ENCODE data around the gene METTL27.
"Not testable (repeated sequence)": the region's sequence is repeated elsewhere in the genome, so short reads cannot be mapped to it uniquely, and the experiment has no call there.

Gene METTL27

DNA sequence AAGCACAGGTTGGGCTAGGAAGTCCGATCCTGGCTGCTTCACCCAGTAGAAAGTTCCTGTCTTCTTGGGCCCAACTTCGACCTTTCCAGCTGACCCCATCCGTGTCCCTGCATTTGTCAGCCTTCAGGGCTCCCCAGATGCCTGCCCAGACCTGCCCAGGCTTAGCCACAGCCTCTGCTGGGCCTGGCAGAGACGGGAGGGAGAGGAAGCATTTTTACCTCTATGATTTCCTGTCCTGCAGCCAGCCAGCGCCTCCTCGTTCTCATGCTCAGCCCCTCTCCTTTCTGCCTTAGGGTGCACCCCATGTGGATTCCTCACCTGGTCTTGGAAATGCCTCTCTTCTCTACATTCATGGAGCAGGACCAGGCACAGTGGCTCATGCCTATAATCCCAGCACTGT, 3.7 kb downstream of the METTL27 start:
- no peak for DNase-seq (ENCODE audit: low spot score)

DNA sequence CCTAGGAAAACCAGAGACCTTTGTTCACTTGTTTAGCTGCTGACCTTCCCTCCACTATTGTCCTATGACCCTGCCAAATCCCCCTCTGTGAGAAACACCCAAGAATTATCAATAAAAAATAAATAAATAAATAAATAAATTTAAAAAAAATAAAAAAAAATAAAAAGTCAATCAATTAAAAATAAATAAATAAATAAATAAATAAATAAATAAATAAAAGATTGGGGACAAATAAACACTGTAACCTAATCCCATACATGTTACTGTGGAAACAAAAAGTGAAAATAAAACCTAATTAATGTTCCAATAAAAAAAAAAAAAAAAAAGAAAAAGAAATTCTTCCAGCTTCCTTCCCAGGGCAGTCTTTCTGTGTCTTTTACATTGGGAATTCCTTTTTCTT, 5.1 kb downstream of the METTL27 start:
- not testable (repeated sequence) for DNase-seq (ENCODE audit: low spot score)

- DNase-seq (ENCODE audit: low spot score): no peak
These were observed 7.6 kb downstream of the METTL27 start for GRCh38 chr7:73834626-73835191.

DNA sequence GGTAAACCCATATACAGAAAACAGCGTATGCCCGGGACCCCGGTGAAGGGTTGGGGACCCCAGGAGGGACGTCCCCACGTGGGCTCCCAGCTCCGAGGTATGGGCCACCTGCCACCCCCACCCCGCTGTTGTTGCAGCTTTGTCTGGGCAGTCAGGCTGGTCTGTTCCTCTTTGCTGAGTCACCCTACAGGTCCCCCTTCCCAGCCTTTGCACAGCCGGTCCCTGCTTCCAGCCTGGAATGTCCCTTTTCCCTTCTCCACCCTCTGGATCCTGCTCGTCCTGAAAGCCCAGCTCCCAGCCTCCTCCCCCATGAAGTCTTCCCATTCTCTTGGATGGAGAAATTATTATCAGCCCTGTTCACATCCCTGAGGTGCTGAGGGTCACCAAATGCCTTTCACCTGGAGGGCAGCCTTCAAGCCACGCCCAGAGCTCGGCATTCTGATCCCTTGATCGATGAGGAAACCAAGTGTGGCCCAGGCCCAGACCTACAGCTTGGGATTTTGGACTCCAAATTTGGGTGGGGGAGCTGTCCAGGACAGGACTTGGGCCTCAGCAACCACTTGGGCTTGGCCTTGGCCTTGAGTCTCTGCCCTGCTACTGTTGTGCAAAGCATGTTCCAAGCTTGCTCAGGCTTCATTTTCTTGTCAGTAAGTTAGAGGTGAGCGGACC, 8.9 kb downstream of the METTL27 start:
- DNase-seq (ENCODE audit: low spot score): no peak

GRCh38 chr7:73832806-73833205, 9.5 kb downstream of the METTL27 start:
- DNase-seq (ENCODE audit: low spot score): no peak

- no peak for DNase-seq (ENCODE audit: low spot score)
These were observed 10.3 kb downstream of the METTL27 start for GRCh38 chr7:73831834-73832651.

GRCh38 chr7:73831584-73831833, 10.8 kb downstream of the METTL27 start:
- no peak for DNase-seq (ENCODE audit: low spot score)

- no peak for DNase-seq (ENCODE audit: low spot score)
These were observed 11.4 kb downstream of the METTL27 start, which contains the start of gene CLDN4 for GRCh38 chr7:73830681-73831583. Gene CLDN4, plus strand, starts transcription at chr7:73830996. Its CDS starts 206 bp downstream, at chr7:73831202.

DNA sequence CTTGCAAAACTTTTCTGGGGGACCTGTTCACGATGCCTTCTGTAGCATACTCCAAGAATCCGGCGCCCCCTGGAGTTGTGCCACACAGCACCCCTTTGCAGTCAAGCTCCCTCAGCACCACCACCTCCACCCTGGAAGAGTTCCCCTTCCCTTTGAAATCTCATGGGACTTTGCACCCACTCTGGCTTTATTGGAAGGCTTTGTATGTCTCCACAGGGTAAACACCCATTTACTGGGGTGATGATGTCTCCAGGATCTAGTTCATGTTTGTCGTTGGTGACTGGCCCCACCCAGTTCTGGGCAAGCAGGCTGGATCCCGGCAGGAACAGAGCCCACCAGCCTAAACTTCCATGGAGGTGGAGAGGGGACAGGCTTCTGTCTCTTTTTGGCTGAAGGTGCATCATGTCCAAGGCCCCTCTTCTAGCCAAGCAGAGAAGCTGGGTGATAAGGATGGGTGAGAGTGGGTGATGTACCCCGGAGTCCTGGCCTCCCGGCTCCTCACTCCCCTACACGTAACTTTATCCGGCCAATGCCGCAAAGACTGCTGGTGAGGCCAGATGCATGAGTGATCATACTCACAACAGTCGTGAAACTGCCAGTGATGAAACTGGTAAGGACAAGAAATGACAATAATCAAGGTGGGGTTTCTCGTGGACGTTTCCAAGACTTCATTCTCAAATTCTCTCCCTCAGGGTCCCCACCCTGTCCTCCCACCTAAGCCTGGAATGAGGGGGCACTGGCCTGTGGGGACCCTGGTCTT, 12.2 kb downstream of the METTL27 start:
- no peak for DNase-seq (ENCODE audit: low spot score)

DNA sequence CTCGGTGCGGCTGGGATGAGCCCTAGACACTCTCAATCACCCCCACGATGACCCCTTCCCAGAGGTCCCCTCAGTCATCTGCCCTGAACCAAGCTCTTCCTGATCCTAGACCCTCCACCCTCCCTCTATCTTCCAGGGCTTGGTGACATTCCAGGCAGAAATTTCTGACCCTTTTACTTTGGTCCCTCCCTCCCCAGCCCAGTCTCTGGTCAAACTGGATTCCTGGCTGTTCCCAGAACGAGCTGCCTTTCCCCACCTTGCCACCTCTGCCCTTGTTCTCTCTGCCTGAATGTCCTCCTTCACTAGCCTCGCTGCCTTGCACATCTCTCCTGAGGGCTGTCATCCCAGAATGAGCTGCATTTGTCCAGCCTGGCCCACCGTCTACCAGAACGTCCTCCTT, 12.8 kb downstream of the METTL27 start:
- DNase-seq (ENCODE audit: low spot score): no peak

- DNase-seq (ENCODE audit: low spot score): no peak
These were observed 13.3 kb downstream of the METTL27 start for GRCh38 chr7:73828972-73829371.

DNA sequence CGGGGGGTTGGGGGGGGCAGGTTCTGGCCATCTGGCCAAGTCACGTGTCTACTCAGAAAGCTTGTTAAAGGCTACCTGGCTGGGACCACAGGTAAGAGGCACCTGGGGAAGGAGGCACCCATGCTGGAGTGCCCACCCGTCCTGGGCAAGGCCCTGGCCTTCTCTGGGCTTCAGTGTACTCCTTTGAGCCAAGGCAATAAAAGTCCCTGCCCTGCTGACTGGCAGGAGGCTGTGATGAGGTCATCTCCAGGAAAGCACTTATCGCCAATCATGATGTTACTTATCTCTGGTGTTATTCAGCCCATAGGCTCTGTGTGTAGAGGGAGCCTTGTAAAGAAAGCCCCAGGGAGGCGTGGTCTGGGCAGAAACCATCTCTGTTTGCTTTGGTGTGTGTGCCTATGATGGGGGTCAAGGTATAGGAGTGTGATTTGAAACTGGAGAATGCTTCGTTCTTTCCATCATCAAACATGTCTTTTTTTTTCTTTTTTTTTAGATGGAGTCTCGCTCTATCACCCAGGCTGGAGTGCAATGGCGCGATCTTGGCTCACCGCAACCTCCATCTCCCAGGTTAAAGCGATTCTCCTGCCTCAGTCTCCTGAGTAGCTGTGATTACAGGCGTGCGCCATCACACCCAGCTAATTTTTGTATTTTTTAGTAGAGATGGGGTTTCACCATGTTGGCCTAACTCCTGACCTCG, 14.1 kb downstream of the METTL27 start:
- no peak for DNase-seq (ENCODE audit: low spot score)

- no peak for DNase-seq (ENCODE audit: low spot score)
These were observed 14.7 kb downstream of the METTL27 start for GRCh38 chr7:73827567-73828106.

DNA sequence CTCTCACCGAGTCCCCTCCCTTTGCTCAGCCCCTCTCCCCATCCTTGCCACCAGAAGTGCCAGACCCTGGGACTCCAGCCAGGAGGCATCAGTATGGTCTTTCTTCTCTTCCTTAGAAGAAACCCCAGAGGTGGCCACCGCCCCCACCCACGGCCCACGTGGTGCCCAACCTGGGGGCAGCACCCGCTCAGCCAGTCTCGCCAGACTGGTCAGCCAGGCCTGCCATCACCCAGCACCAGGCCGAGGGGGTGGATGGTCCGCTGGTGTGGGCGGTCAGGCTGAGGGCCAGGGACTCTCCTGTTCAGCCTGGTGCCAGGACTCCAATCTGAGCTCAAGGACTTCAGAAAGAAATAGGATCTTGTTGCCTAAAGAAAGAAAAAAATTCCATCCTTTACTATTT, 17.3 kb downstream of the METTL27 start:
- no peak for DNase-seq (ENCODE audit: low spot score)

GRCh38 chr7:73823873-73824592, 18.3 kb downstream of the METTL27 start:
- DNase-seq (ENCODE audit: low spot score): no peak

- DNase-seq (ENCODE audit: low spot score): no peak
These were observed 19.1 kb downstream of the METTL27 start for GRCh38 chr7:73823257-73823656.

DNA sequence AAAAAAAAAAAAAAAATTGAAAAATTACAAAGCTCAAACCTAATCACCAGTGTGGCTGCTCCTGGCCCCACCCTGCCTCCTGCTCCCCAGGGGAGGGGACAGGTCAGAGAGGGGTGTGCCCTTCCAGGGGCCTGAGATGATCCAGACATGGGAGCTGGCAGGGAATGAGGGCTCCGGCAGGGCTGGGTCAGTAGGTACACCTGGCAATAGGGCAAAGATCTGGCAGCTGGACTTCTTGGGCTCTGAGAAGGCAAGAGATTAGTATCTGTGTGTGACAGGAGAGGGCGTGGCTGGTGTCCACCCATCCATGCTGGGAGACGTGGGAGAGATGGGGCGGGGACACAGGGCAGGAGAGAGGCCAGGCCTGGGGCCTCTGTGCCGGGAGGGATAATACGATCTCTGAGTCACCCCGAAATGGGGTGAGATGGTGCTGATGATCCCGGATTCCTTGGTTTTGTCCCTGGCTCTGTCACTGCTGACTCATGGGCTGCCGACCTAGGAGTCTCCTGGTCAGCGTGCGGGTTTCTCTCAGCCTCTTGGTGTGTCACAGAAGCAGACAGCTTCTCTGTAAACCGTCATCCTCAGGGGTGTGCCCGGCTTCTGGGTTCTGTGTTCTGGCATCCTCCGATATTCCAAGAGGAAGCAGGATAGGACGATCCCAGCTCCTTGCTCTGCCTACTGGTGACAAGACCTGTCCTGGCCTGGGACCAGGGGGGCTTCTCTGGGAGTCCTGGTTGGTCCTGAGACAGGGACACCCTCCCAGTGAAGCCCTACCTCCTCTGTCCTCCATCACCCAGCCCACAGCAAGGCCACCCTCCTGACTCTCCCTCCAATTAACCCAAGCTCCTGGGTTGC, 19.8 kb downstream of the METTL27 start:
- DNase-seq (ENCODE audit: low spot score): no peak

DNA sequence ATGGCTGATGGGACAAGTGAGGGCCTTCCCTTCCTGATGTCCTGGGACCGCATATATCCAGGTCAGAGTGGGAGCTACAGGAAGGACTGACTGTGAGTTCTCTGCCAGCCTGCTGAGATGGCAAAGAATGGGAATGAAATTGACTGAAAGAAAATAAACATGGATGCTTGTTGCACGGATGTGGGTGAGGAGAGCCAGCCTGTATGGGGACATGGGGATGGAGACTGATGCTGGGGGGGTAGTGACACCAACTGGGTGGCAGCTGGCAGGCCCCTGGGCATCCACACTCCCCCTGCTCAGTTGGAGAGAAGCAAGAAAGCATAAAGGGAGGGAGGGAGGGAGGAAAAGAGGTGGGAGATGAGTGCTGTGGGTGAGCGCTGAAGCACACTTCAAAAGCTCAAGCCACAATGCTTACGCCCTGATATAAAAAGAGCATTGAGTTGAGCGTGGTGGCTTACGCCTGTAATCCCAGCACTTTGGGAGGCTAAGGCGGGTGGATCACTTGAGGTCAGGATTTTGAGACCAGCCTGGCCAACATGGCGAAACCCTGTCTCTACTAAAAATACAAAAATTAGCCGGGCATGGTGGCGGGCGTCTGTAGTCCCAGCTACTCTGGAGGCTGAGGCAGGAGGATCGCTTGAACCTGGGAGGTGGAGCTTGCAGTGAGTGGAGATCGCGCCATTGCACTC, 20.6 kb downstream of the METTL27 start:
- not testable (repeated sequence) for DNase-seq (ENCODE audit: low spot score)
